ENCODE measurements around the gene BRD9. TPM values are rescaled to one million over a fixed set of nuclear protein-coding genes. Genes with fewer than 3 reads are reported as not detected.

The BRD9 gene
- total RNA-seq, 1 donor from 2014 or later: 40.8 TPM

Other genes with a start within 250 kb of the BRD9 start
- 9.9 TPM for gene TPPP, start 199.4 kb downstream of the BRD9 start, total RNA-seq
- gene ZDHHC11B, start 108.1 kb downstream of the BRD9 start, total RNA-seq: 14.5 TPM
- gene ZDHHC11, start 41.8 kb downstream of the BRD9 start, total RNA-seq: 23.2 TPM
- gene TRIP13, start 83 bp upstream of the BRD9 start, total RNA-seq: 0.92 TPM
- 7.6 TPM for gene NKD2, start 116.0 kb upstream of the BRD9 start, total RNA-seq
- 344 TPM for gene SLC12A7, start 219.3 kb upstream of the BRD9 start, total RNA-seq